ENCODE results near the gene CACNG4.

Gene CACNG4

DNA sequence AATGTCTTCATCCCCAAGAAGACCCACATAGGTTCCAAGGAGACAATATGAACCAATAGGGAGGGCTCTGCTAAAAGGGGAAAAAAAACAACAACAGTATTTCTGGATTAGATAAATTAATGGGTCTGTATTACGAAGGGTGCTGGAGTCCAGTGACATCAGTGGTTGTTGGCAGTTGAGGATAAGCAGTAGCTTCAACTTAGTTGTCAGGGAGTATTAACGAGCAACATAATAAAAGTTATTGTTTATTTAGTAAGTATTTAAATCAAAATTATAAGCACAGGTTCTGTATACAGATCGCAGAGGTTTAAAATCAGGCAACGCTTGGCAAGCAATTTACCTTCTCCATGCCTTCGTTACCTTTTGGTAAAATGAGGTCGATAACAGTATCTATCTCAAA is 7.6 kb upstream of the CACNG4 start:
- TF ChIP-seq BACH2 (CRISPR knock-in tag; IDR thresholded peaks at IDR 0.05; ENCODE audit: borderline replicate concordance) (no peak), GLIS3 (CRISPR knock-in tag; IDR thresholded peaks at IDR 0.05) (no peak), PPARA (CRISPR knock-in tag; IDR thresholded peaks at IDR 0.05; ENCODE audit: borderline replicate concordance) (no peak), ZC3H10 (CRISPR knock-in tag; IDR thresholded peaks at IDR 0.05) (no peak), RARB (CRISPR knock-in tag; IDR thresholded peaks at IDR 0.05) (no peak)
- TF ChIP-seq, protein P1, sequence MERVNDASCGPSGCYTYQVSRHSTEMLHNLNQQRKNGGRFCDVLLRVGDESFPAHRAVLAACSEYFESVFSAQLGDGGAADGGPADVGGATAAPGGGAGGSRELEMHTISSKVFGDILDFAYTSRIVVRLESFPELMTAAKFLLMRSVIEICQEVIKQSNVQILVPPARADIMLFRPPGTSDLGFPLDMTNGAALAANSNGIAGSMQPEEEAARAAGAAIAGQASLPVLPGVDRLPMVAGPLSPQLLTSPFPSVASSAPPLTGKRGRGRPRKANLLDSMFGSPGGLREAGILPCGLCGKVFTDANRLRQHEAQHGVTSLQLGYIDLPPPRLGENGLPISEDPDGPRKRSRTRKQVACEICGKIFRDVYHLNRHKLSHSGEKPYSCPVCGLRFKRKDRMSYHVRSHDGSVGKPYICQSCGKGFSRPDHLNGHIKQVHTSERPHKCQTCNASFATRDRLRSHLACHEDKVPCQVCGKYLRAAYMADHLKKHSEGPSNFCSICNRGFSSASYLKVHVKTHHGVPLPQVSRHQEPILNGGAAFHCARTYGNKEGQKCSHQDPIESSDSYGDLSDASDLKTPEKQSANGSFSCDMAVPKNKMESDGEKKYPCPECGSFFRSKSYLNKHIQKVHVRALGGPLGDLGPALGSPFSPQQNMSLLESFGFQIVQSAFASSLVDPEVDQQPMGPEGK (CRISPR knock-in tag; IDR thresholded peaks at IDR 0.05; ENCODE audit: borderline replicate concordance) = no peak

DNA sequence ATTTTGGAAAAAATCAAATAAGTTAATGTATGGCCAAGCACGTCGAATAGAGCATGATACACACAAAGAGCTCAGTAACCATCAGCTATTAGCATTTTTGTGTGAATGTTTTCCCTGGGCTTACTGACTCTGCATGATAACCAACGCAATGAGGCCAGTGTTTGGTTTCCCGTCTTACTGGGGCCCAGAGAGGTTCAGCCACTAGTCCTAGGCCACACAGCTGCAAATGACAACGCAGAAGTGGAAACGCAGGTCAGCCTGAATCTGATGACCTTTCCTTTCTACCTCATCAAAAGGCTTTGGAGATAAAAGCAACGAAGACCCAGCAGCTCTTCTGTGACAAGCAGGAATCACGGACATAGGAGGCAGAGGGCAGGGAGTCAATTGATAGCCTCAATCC is 7.2 kb upstream of the CACNG4 start:
- TF ChIP-seq OSR1 (CRISPR knock-in tag; IDR thresholded peaks at IDR 0.05) = no peak
- no peak for TF ChIP-seq ZNF70 (CRISPR knock-in tag; IDR thresholded peaks at IDR 0.05)
- no peak for TF ChIP-seq BACH2 (CRISPR knock-in tag; IDR thresholded peaks at IDR 0.05; ENCODE audit: borderline replicate concordance)
- TF ChIP-seq ZFP3 (CRISPR knock-in tag; IDR thresholded peaks at IDR 0.05) = no peak
- no peak for TF ChIP-seq ZNF8 (CRISPR knock-in tag; IDR thresholded peaks at IDR 0.05)
- TF ChIP-seq PPARA (CRISPR knock-in tag; IDR thresholded peaks at IDR 0.05; ENCODE audit: borderline replicate concordance) = no peak
- TF ChIP-seq RARB (CRISPR knock-in tag; IDR thresholded peaks at IDR 0.05) = no peak
- TF ChIP-seq GLIS3 (CRISPR knock-in tag; IDR thresholded peaks at IDR 0.05) = no peak
- no peak for TF ChIP-seq TOX (CRISPR knock-in tag; IDR thresholded peaks at IDR 0.05; ENCODE audit: borderline replicate concordance)
- TF ChIP-seq ARNTL (CRISPR knock-in tag; IDR thresholded peaks at IDR 0.05; ENCODE audit: borderline replicate concordance, low read depth) = no peak
- TF ChIP-seq, protein P1 (CRISPR knock-in tag; IDR thresholded peaks at IDR 0.05; ENCODE audit: borderline replicate concordance) = no peak
- no peak for ATAC-seq

More for the DNA sequence above, 7.6 kb upstream of the CACNG4 start:
- no peak for ATAC-seq

DNA sequence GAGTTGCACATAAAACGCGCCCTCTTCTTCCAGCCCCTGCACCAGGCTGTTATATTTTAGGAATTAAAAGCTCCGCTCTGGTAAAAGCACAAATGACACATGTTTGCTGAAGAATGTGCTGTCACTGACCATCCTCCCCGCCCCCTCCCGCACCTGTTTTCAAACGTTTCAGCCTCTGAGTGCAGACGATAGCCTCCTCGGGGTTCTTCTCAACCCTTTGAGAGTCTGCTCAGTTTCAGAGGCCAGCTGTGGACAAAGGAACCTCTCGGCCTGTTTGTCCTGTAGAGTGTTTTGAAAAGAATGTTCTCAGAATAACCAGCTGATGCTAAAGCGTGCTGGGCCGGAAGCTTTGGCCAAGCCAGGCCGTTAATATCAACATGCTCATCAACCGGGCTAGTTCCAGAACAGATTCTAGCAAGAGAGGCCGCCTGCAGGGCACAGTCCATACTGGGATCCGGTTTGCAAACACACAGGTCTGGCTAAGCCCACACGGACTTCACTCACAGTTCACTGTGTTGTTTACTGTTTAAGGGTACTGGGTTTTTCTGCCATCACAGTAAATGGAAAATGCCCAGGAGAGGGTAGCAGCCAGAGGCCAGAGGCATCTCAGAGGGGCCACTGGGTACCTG is 6.4 kb upstream of the CACNG4 start:
- TF ChIP-seq ESRRG (CRISPR knock-in tag; IDR thresholded peaks at IDR 0.05) (no peak), ZNF70 (CRISPR knock-in tag; IDR thresholded peaks at IDR 0.05) (peak; percentile 81)

DNA sequence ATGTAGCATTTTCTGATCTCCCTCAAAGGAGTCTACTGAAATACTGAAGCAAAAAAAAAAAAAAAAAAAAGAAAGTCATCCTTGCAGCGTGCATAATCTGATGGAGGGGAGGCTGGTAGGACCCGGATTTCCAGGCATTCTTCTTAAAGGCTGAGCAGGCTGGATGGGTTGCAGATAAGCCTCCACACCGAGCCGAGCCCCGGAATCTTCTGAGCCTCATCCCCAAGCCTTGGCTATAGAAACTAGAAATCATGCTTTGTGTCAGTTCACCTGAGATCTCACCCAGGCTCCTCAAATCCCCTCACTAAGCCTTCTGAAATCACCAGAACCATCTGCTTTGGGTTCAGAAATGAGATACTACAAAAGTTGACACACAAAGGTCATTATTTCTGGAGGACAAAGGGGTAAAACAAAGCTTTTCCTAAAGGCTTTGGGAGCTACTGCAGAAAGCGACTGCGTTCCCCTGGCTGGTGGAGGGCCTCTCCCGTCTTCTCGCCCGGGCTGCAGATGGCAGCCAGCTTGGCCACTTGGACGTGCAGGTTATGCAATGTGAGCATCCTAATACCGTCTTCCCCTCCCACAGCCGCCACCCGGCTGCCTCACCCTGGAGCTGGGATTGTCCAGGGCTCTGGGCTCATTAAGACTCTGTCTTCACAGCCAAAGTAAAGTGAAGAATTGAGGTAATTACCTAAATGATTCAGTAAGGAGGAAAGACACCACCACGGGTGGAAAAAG is 4.7 kb upstream of the CACNG4 start:
- TF ChIP-seq, protein P1 (CRISPR knock-in tag; IDR thresholded peaks at IDR 0.05; ENCODE audit: borderline replicate concordance) = no peak

More for the DNA sequence above, 6.4 kb upstream of the CACNG4 start:
- ATAC-seq = no peak

DNA sequence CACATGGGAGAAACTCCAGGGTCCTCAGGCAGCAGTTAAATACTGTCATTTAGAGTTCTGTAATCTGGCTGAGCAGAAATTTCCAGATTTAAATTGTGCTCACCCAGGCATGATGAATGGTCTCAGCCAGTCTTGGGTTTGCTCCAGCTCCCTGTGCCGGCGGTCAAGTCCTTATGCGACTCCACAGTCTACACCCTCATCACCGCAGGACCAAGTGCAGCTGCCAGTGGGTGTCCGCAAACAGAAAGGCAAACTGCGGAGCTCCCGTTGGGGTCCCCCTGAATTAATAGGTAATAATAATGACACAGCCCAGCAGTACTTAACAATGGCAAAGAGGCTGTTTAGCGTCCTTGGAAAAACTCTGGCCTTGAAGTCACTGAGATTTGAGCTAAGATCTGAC is 3.9 kb upstream of the CACNG4 start:
- no peak for ATAC-seq
- TF ChIP-seq CSDC2 (CRISPR knock-in tag; IDR thresholded peaks at IDR 0.05) = no peak
- no peak for TF ChIP-seq TOX (CRISPR knock-in tag; IDR thresholded peaks at IDR 0.05; ENCODE audit: borderline replicate concordance)
- TF ChIP-seq SNAI2 (CRISPR knock-in tag; IDR thresholded peaks at IDR 0.05) = no peak
- no peak for TF ChIP-seq TCF4 (CRISPR knock-in tag; IDR thresholded peaks at IDR 0.05; ENCODE audit: borderline replicate concordance)
- no peak for TF ChIP-seq ZC3H10 (CRISPR knock-in tag; IDR thresholded peaks at IDR 0.05)

More for the DNA sequence above, 4.7 kb upstream of the CACNG4 start:
- no peak for ATAC-seq

DNA sequence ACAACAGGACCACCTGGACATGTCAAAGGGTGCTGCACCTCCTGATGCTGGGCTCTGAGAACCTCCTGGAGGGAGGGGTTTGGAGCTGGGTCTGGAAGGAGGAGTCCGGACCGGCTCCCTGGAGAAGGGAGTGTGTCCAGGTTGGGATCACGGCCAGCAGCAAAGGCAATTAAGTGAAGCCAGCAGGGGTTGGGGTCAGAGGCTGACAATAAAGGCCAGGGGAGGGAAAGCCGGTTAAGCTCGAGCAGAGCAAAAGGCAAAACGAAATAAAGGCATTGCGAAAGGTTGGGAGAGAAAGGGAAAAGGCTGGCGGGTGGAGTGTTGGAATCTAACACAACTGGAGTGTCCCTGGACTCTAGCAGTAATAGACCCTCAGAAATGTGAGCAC is 992 bp upstream of the CACNG4 start:
- TF ChIP-seq OSR1 (CRISPR knock-in tag; IDR thresholded peaks at IDR 0.05) (no peak), ZNF565 (CRISPR knock-in tag; conservative IDR thresholded peaks at IDR 0.05; ENCODE audit: low read depth) (no peak), ZFP30 (CRISPR knock-in tag; IDR thresholded peaks at IDR 0.05) (no peak), GLIS3 (CRISPR knock-in tag; IDR thresholded peaks at IDR 0.05) (no peak), RARB (CRISPR knock-in tag; IDR thresholded peaks at IDR 0.05) (no peak)
- TF ChIP-seq, protein P1 (CRISPR knock-in tag; IDR thresholded peaks at IDR 0.05; ENCODE audit: borderline replicate concordance) = no peak
- no peak for ATAC-seq

Measured in SK-N-SH treated with all-trans-retinoic acid at 6 μM for 48 hours (cell line).